Measurements from ENCODE around the gene SAMD4B. TPM values are rescaled to one million over a fixed set of nuclear protein-coding genes. Genes with fewer than 3 reads are reported as not detected.

Gene SAMD4B
- total and polyA plus RNA-seq, 2 of the 8 experiments (the other 6 are each of a cell fraction or from before 2014, with no cell fraction given): 137 to 158 TPM

DNA sequence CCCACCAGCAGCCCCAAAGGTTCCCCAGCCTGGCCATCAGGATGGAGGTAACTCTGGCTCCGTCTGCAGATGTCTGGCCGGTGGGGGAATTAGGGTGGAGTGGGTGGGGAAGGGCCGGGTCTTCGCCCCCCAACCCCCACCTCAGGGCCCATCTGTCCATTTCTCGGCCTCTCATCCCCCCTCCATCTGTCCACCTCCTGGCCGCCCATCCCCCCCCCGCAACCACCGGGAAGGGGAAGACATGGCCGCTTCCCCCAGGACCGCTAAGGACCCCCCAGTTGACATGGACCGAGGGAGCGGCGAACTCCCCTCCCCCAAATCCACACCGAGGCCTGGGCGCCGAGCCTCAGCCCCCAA is 22.4 kb upstream of the SAMD4B start (continued):
- TF ChIP-seq POLR2A (IDR thresholded peaks at IDR 0.05; ENCODE audit: control extremely low read depth in 1 of 2, low read depth in 2 of 2, low read length in 2 of 2) (no peak), GTF2F1 (IDR thresholded peaks at IDR 0.05; ENCODE audit: borderline replicate concordance, low read depth, low read length) (no peak), NRF1 (IDR thresholded peaks at IDR 0.05; ENCODE audit: low read depth, low read length) (no peak)

All from H1 (cell line).